Measurements from ENCODE around the gene SUFU.
A peak's percentile ranks its signal among the peaks of the same experiment; 100 is the strongest.
"Not testable (repeated sequence)": the region's sequence is repeated elsewhere in the genome, so short reads cannot be mapped to it uniquely, and the experiment has no call there.

The SUFU gene

GRCh38 chr10:102656026-102656425 lies 152.3 kb downstream of the SUFU start:
- DNase-seq = no peak

GRCh38 chr10:102656791-102657371 lies 153.1 kb downstream of the SUFU start:
- no peak for DNase-seq

- no peak for DNase-seq
These were observed 153.7 kb downstream of the SUFU start for GRCh38 chr10:102657451-102657850.

GRCh38 chr10:102657984-102658724 lies 154.4 kb downstream of the SUFU start:
- DNase-seq = no peak

- DNase-seq = no peak
These were observed 155.0 kb downstream of the SUFU start for GRCh38 chr10:102658802-102659201.

- DNase-seq = no peak
These were observed 157.3 kb downstream of the SUFU start for GRCh38 chr10:102660888-102661657.

GRCh38 chr10:102661658-102662028 lies 157.9 kb downstream of the SUFU start:
- DNase-seq = no peak

- no peak for DNase-seq
These were observed 162.2 kb downstream of the SUFU start for GRCh38 chr10:102665904-102666509.

GRCh38 chr10:102667411-102667810 lies 163.6 kb downstream of the SUFU start:
- not testable (repeated sequence) for DNase-seq

- no peak for DNase-seq
These were observed 164.7 kb downstream of the SUFU start for GRCh38 chr10:102668326-102669107.

GRCh38 chr10:102669206-102670064 lies 165.7 kb downstream of the SUFU start:
- no peak for DNase-seq

- no peak for DNase-seq
These were observed 166.4 kb downstream of the SUFU start for GRCh38 chr10:102670065-102670670.

- DNase-seq = no peak
These were observed 167.2 kb downstream of the SUFU start for GRCh38 chr10:102670871-102671434.

- DNase-seq = no peak
These were observed 169.6 kb downstream of the SUFU start for GRCh38 chr10:102673236-102673818.

GRCh38 chr10:102673819-102674511 lies 170.2 kb downstream of the SUFU start:
- peak; percentile 36 for DNase-seq

- DNase-seq = no peak
These were observed 170.8 kb downstream of the SUFU start for GRCh38 chr10:102674566-102674965.

GRCh38 chr10:102675011-102675665 lies 171.4 kb downstream of the SUFU start:
- DNase-seq = no peak

GRCh38 chr10:102675666-102676533 lies 172.1 kb downstream of the SUFU start:
- DNase-seq = no peak

Data from NCI-H1092 (cell line).